Smooth muscle cell (in vitro differentiated cells): Measurements from ENCODE around the gene NOP14. TPM values are rescaled to one million over a fixed set of nuclear protein-coding genes. Genes with fewer than 3 reads are reported as not detected.
"Not testable (repeated sequence)": the region's sequence is repeated elsewhere in the genome, so short reads cannot be mapped to it uniquely, and the experiment has no call there.

Source experiments
- DNase-seq: peaks from one replicate; lab custom pipeline; 2025; ENCODE audit not compliant: unreplicated experiment; lab: John Stamatoyannopoulos, UW
- H2AFZ ChIP-seq: fragments of 200-600 bp; sonication (generic); 2 replicates; pipeline ENCODE4 v1.6.0; 2016; ENCODE audit warnings: antibody characterized with exemption, low read depth, mild to moderate bottlenecking
- H3F3A ChIP-seq: fragments of 200-600 bp; sonication (generic); 2 replicates; pipeline ENCODE4 v1.6.0; 2017; ENCODE audit warnings: antibody characterized with exemption, low read depth
- H3K27ac ChIP-seq: fragments of 200-600 bp; sonication (generic); 2 replicates; pipeline ENCODE4 v1.5.1; 2016; ENCODE audit warnings: low read depth, mild to moderate bottlenecking
- H3K27me3 ChIP-seq: fragments of 200-600 bp; sonication (generic); 2 replicates; pipeline ENCODE4 v1.6.1; 2016; ENCODE audit warnings: low read depth, mild to moderate bottlenecking
- H3K36me3 ChIP-seq: fragments of 200-600 bp; sonication (generic); 2 replicates; pipeline ENCODE4 v1.5.1; 2016; ENCODE audit warnings: low read depth
- H3K4me1 ChIP-seq: fragments of 200-600 bp; sonication (generic); 2 replicates; pipeline ENCODE4 v1.5.1; 2016; ENCODE audit warnings: low read depth
- H3K4me2 ChIP-seq: fragments of 200-600 bp; sonication (generic); 2 replicates; pipeline ENCODE4 v1.6.0; 2016; ENCODE audit warnings: mild to moderate bottlenecking
- H3K4me3 ChIP-seq: fragments of 200-600 bp; sonication (generic); 2 replicates; pipeline ENCODE4 v1.5.1; 2016; ENCODE audit warnings: mild to moderate bottlenecking
- H3K79me2 ChIP-seq: fragments of 200-600 bp; sonication (generic); 2 replicates; pipeline ENCODE4 v1.6.0; 2016; ENCODE audit warnings: low read depth, mild to moderate bottlenecking
- H3K9ac ChIP-seq: fragments of 200-600 bp; sonication (generic); 2 replicates; pipeline ENCODE4 v1.6.0; 2016; ENCODE audit warnings: low read depth
- H3K9me3 ChIP-seq: fragments of 200-600 bp; sonication (generic); replicated peaks from 2 replicates; pipeline ENCODE4 v1.5.1; 2016; ENCODE audit warnings: low read depth
- H4K20me1 ChIP-seq: fragments of 200-600 bp; sonication (generic); 2 replicates; pipeline ENCODE4 v1.6.0; 2016; ENCODE audit warnings: low read depth
- WGBS: methylation state at CpG from one replicate; pipeline ENCODE4 v1.1.7; 2016; ENCODE audit warnings: low lambda C conversion rate; 5-methylcytosine and 5-hydroxymethylcytosine counted together
- polyA plus RNA-seq: library from polyadenylated mRNA; unstranded; fragments of >200 nt; fragmentation: Nextera tagmentation; extraction: Ambion mirVana; gene quantifications from 2 replicates; pipeline ENCODE4 v1.2.1, GENCODE V29; 2016
- total RNA-seq: library from RNA; depleted of rRNA; stranded (reverse); fragments of >200 nt; gene quantifications from 2 replicates; pipeline ENCODE4 v1.2.3, GENCODE V29; 2014
- TF ChIP-seq, protein P1 (sequence below): fragments of 200-600 bp; sonication (generic); IDR thresholded peaks from 2 replicates; pipeline ENCODE4 v1.5.1; 2017; ENCODE audit warnings: borderline replicate concordance, mild to moderate bottlenecking, antibody characterized with exemption; ENCODE audit not compliant: insufficient read depth, poor library complexity, severe bottlenecking

The NOP14 gene
- total and polyA plus RNA-seq, 2 experiments from 2014 or later: 10.9 to 18.5 TPM

DNA sequence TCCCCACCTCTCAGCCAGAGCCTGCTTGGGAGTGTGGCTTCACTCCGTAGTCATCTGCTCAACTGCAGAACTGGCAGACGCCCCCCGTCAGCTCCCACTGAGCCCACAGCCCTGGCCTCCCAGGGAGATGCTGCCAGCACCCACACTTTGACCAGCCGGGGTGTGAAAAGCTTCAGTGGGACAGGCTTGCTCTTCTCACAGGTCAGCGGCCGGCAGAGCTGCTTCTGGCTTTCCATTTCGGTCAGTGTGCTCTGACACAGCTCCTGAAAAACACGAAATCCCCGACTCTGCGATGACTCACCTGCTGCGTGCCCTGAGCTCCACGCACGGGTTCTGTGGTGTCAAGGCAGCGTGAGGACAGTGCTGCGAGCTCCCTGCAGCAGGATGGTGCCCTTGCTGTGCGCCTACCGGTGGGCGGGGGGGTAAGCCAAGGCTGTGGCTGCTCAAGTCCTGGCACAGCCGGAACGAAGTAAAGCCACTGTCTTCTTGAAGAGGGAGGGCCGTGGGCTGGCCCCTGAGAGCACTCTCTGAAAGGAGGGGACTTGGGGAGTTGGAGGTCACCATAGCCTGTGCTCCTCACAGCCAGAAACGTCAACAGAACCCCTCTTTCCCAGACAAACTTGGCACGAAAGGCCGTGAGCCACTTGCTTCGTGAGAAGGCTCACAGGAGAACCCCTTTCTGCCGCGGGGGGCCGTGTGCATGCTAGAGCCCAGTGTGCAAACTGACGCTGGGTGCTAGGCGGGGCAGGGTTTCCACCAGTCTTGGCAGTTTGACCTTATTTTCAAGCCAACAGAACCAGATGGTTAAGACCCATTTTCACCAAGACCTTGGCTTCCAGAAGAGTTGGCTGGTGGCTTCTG lies 23.6 kb downstream of the NOP14 start:
- H3K27me3 ChIP-seq: no peaks in the 10 kb centered on the region

DNA sequence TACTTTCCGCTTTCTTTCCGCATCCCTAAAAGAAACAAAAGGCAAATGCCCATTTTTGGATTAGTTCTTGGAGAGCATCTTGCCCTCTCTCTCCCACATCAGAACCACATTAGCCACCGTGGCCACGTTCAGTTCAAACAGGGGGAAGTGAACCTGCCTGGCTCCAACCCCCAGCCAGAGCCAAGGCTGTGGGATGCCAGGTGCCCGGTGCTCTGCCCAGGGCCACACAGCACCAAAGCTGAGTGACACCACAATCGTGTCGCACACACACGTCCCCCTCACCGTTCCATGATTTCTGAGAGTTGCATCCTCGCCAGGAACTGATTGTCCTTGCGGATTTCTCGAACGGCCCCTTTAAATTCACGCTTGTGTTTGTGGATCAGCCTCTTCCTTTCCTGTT lies 24.3 kb downstream of the NOP14 start:
- no peak overlapping the region for H3K4me2 ChIP-seq
- over 99% methylated on average over 14 of the region's 14 CpGs for WGBS

More for the DNA sequence above, 23.6 kb downstream of the NOP14 start:
- Histone ChIP-seq H3K27ac (no peak overlapping the region), H3K9ac (no peak overlapping the region), H3F3A (peaks cover 5% of the 10 kb centered on the region), H3K9me3 (no peaks in the 10 kb centered on the region), H3K4me2 (no peak overlapping the region), H3K4me3 (no peak overlapping the region), H4K20me1 (peaks cover 18% of the 10 kb centered on the region), H3K36me3 (no peaks in the 10 kb centered on the region), H3K79me2 (peaks cover 4% of the 10 kb centered on the region), H2AFZ (no peak overlapping the region), H3K4me1 (peaks cover 7% of the 10 kb centered on the region)
- DNase-seq: no peak
- 96% methylated on average over 30 of the region's 30 CpGs for WGBS
- TF ChIP-seq, protein P1, sequence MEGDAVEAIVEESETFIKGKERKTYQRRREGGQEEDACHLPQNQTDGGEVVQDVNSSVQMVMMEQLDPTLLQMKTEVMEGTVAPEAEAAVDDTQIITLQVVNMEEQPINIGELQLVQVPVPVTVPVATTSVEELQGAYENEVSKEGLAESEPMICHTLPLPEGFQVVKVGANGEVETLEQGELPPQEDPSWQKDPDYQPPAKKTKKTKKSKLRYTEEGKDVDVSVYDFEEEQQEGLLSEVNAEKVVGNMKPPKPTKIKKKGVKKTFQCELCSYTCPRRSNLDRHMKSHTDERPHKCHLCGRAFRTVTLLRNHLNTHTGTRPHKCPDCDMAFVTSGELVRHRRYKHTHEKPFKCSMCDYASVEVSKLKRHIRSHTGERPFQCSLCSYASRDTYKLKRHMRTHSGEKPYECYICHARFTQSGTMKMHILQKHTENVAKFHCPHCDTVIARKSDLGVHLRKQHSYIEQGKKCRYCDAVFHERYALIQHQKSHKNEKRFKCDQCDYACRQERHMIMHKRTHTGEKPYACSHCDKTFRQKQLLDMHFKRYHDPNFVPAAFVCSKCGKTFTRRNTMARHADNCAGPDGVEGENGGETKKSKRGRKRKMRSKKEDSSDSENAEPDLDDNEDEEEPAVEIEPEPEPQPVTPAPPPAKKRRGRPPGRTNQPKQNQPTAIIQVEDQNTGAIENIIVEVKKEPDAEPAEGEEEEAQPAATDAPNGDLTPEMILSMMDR: no peak

DNA sequence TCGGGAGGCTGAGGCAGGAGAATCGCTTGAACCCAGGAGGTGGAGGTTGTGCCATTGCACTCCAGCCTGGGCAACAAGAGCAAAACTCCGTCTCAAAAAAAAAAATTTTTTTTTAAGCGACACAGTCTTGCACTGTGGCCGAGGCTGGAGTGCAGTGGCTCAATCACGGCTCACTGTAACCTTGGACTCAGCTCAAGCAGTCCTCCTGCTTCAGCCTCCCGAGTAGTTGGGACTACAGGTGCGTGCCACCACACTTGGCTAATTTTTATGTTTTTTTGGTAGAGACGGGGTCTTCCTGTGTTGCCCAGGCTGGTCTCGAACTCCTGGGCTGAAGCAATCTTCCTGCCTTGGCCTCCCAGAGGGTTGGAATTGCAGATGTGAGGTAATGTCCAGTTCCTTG lies 24.8 kb downstream of the NOP14 start:
- H3K9ac ChIP-seq, H3K4me3 ChIP-seq, H3K27me3 ChIP-seq, H2AFZ ChIP-seq, H3K4me2 ChIP-seq, H3K79me2 ChIP-seq, H3F3A ChIP-seq, H3K9me3 ChIP-seq, H3K27ac ChIP-seq, H3K36me3 ChIP-seq, DNase-seq: not testable (repeated sequence)
- Histone ChIP-seq H3K4me1 (peaks cover 11% of the 10 kb centered on the region), H4K20me1 (peaks cover 18% of the 10 kb centered on the region)
- 99% methylated on average over 10 of the region's 10 CpGs for WGBS

More for the DNA sequence above, 24.3 kb downstream of the NOP14 start:
- peaks cover 18% of the 10 kb centered on the region for H4K20me1 ChIP-seq
- peaks cover 5% of the 10 kb centered on the region for H3F3A ChIP-seq
- H2AFZ ChIP-seq: no peak overlapping the region
- H3K9me3 ChIP-seq: no peaks in the 10 kb centered on the region
- TF ChIP-seq, protein P1: no peak
- peaks cover 4% of the 10 kb centered on the region for H3K79me2 ChIP-seq
- H3K27ac ChIP-seq: no peak overlapping the region
- peaks cover 7% of the 10 kb centered on the region for H3K4me1 ChIP-seq
- no peaks in the 10 kb centered on the region for H3K27me3 ChIP-seq
- no peak overlapping the region for H3K4me3 ChIP-seq
- no peak for DNase-seq
- H3K9ac ChIP-seq: no peak overlapping the region
- H3K36me3 ChIP-seq: no peaks in the 10 kb centered on the region

DNA sequence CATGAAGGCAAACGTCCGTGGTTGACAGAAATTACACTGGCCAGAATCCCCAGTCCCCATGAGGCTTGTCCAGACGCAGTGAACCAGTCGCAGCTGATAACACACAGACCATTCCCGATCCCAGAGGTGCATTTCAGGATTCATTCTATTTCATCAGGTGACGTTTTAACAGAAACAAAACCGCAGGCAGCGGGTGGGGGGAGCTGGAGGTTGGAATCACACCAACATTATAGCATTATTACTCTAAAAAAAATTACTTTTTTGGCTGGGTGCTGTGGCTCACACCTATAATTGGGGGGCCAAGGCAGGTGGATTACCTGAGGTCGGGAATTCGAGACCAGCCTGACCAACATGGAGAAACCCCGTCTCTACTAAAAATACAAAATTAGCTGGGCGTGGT lies 25.2 kb downstream of the NOP14 start:
- TF ChIP-seq, protein P1: no peak
- H3K27me3 ChIP-seq: no peaks in the 10 kb centered on the region
- peak overlapping the region; percentile 87 for H3K27ac ChIP-seq
- DNase-seq: no peak
- H4K20me1 ChIP-seq: peaks cover 18% of the 10 kb centered on the region
- no peaks in the 10 kb centered on the region for H3K9me3 ChIP-seq
- H2AFZ ChIP-seq: no peak overlapping the region
- 91% methylated on average over 12 of the region's 12 CpGs for WGBS
- peaks cover 14% of the 10 kb centered on the region for H3K4me1 ChIP-seq
- H3K36me3 ChIP-seq: no peaks in the 10 kb centered on the region
- no peak overlapping the region for H3K4me2 ChIP-seq
- H3K4me3 ChIP-seq: no peak overlapping the region
- H3K79me2 ChIP-seq: peaks cover 4% of the 10 kb centered on the region
- H3F3A ChIP-seq: peaks cover 5% of the 10 kb centered on the region
- H3K9ac ChIP-seq: no peak overlapping the region
